Mesothelial cell of epicardium (in vitro differentiated cells): ENCODE measurements around the gene DNMT1. TPM values are rescaled to one million over a fixed set of nuclear protein-coding genes. Genes with fewer than 3 reads are reported as not detected.

Experiments used
- DNase-seq, 2 experiments: peaks; one replicate each; pipeline ENCODE4 v3.0.0; 2021; ENCODE audit warnings: low spot score in 2 of 2; ENCODE audit not compliant: unreplicated experiment in 2 of 2
- H3K27ac Mint-ChIP-seq: 2 replicates; pipeline ENCODE4 v1.8.0; 2021; ENCODE audit warnings: mixed read lengths
- H3K27me3 Mint-ChIP-seq: 2 replicates; pipeline ENCODE4 v1.8.0; 2021; ENCODE audit warnings: low read depth, mixed read lengths
- H3K36me3 Mint-ChIP-seq: 2 replicates; pipeline ENCODE4 v1.8.0; 2021; ENCODE audit warnings: mixed read lengths
- H3K4me1 Mint-ChIP-seq: 2 replicates; pipeline ENCODE4 v1.8.0; 2021; ENCODE audit warnings: mixed read lengths
- H3K4me3 Mint-ChIP-seq: 2 replicates; pipeline ENCODE4 v1.8.0; 2021; ENCODE audit warnings: mild to moderate bottlenecking, moderate library complexity, mixed read lengths
- H3K9me3 Mint-ChIP-seq: 2 replicates; pipeline ENCODE4 v1.8.0; 2021; ENCODE audit warnings: mixed read lengths
- CTCF ChIP-seq: fragments of 200-600 bp; sonication (generic); IDR thresholded peaks from one replicate; pipeline ENCODE4 v1.5.0; 2021; ENCODE audit warnings: antibody characterized with exemption; ENCODE audit not compliant: unreplicated experiment
- total RNA-seq: library from RNA; stranded (reverse); gene quantifications from 3 replicates; pipeline ENCODE4 v1.2.1, GENCODE V29; 2021

The DNMT1 gene
- total RNA-seq, 1 donor from 2014 or later, result 110 TPM

- Mint-ChIP-seq H3K36me3 (peaks cover 9% of the 10 kb centered on the region), H3K27me3 (no peaks in the 10 kb centered on the region), H3K4me3 (peak overlapping the region; percentile 34), H3K27ac (no peak overlapping the region), H3K9me3 (no peaks in the 10 kb centered on the region), H3K4me1 (peaks cover 9% of the 10 kb centered on the region)
- no peak for TF ChIP-seq CTCF
- no peak for DNase-seq
Measured at GRCh38 chr19:10116866-10117616, 77.7 kb downstream of the DNMT1 start.

- Mint-ChIP-seq H3K27me3 (no peaks in the 10 kb centered on the region), H3K9me3 (no peaks in the 10 kb centered on the region), H3K27ac (no peak overlapping the region), H3K4me1 (peaks cover 9% of the 10 kb centered on the region), H3K36me3 (peaks cover 9% of the 10 kb centered on the region), H3K4me3 (peak overlapping the region; percentile 34)
- no peak for TF ChIP-seq CTCF
- DNase-seq, result no peak
Measured at GRCh38 chr19:10116085-10116865, 78.5 kb downstream of the DNMT1 start.

- Mint-ChIP-seq H3K9me3 (no peaks in the 10 kb centered on the region), H3K4me3 (no peak overlapping the region), H3K36me3 (peaks cover 12% of the 10 kb centered on the region), H3K27me3 (no peaks in the 10 kb centered on the region), H3K27ac (no peak overlapping the region), H3K4me1 (peaks cover 9% of the 10 kb centered on the region)
- DNase-seq, result no peak
- no peak for TF ChIP-seq CTCF
Measured at GRCh38 chr19:10115392-10116084, 79.2 kb downstream of the DNMT1 start.

- H3K9me3 Mint-ChIP-seq, result no peaks in the 10 kb centered on the region
- peaks cover 8% of the 10 kb centered on the region for H3K4me1 Mint-ChIP-seq
- H3K27me3 Mint-ChIP-seq, result no peaks in the 10 kb centered on the region
- peaks cover 15% of the 10 kb centered on the region for H3K36me3 Mint-ChIP-seq
- DNase-seq, result no peak
- H3K4me3 Mint-ChIP-seq, result no peak overlapping the region
- H3K27ac Mint-ChIP-seq, result no peak overlapping the region
- no peak for TF ChIP-seq CTCF
Measured at GRCh38 chr19:10114651-10115391, 79.9 kb downstream of the DNMT1 start.

- no peak overlapping the region for H3K27ac Mint-ChIP-seq
- H3K36me3 Mint-ChIP-seq, result peaks cover 21% of the 10 kb centered on the region
- H3K27me3 Mint-ChIP-seq, result no peaks in the 10 kb centered on the region
- H3K4me1 Mint-ChIP-seq, result peaks cover 4% of the 10 kb centered on the region
- no peak for TF ChIP-seq CTCF
- H3K4me3 Mint-ChIP-seq, result no peak overlapping the region
- DNase-seq, result no peak
- no peaks in the 10 kb centered on the region for H3K9me3 Mint-ChIP-seq
Measured at GRCh38 chr19:10113964-10114650, 80.6 kb downstream of the DNMT1 start.
